SK-N-SH treated with all-trans-retinoic acid at 6 μM for 48 hours (cell line): ENCODE results near the gene PPP1R1B.

Source experiments
- ATAC-seq: fragments of 200-7000 bp; cut with Tn5 transposase; 3 replicates; pipeline ENCODE4 v1.9.1; 2020; ENCODE audit warnings: mild to moderate bottlenecking, moderate library complexity
- BACH2 ChIP-seq: fragments of 250-450 bp; sonication (Bioruptor Pico); IDR thresholded peaks from 2 replicates; pipeline ENCODE4 v1.9.0; 2021; ENCODE audit warnings: mild to moderate bottlenecking, borderline replicate concordance
- CSDC2 ChIP-seq: fragments of 250-450 bp; sonication (Bioruptor Pico); IDR thresholded peaks from 2 replicates; pipeline ENCODE4 v1.5.0; 2020; ENCODE audit warnings: mild to moderate bottlenecking, moderate library complexity
- ESRRG ChIP-seq: fragments of 250-450 bp; sonication (Bioruptor Pico); IDR thresholded peaks from 2 replicates; pipeline ENCODE4 v1.6.1; 2021; ENCODE audit warnings: mild to moderate bottlenecking
- GLIS3 ChIP-seq: fragments of 250-450 bp; sonication (Bioruptor Pico); IDR thresholded peaks from 2 replicates; pipeline ENCODE4 v1.5.0; 2020; ENCODE audit warnings: mild to moderate bottlenecking, moderate library complexity
- ISL1 ChIP-seq: fragments of 250-450 bp; sonication (Bioruptor Pico); IDR thresholded peaks from 2 replicates; pipeline ENCODE4 v2.1.2; 2022; ENCODE audit warnings: mild to moderate bottlenecking, moderate library complexity
- OSR1 ChIP-seq: fragments of 250-450 bp; sonication (Bioruptor Pico); IDR thresholded peaks from 2 replicates; pipeline ENCODE4 v1.8.0; 2022; ENCODE audit warnings: moderate library complexity, mild to moderate bottlenecking, inconsistent platforms
- PPARA ChIP-seq: fragments of 250-450 bp; sonication (Bioruptor Pico); IDR thresholded peaks from 2 replicates; pipeline ENCODE4 v1.5.0; 2020; ENCODE audit warnings: mild to moderate bottlenecking, borderline replicate concordance
- RARB ChIP-seq: fragments of 250-450 bp; sonication (Bioruptor Pico); IDR thresholded peaks from 2 replicates; pipeline ENCODE4 v1.8.0; 2021; ENCODE audit warnings: mild to moderate bottlenecking, moderate library complexity
- SNAI2 ChIP-seq: fragments of 250-450 bp; sonication (Bioruptor Pico); IDR thresholded peaks from 2 replicates; pipeline ENCODE4 v1.5.0; 2020; ENCODE audit warnings: mild to moderate bottlenecking, moderate library complexity
- TOX ChIP-seq: fragments of 250-450 bp; sonication (Bioruptor Pico); IDR thresholded peaks from 2 replicates; pipeline ENCODE4 v1.8.0; 2021; ENCODE audit warnings: mild to moderate bottlenecking, moderate library complexity, borderline replicate concordance
- ZC3H10 ChIP-seq: fragments of 250-450 bp; sonication (Bioruptor Pico); IDR thresholded peaks from 2 replicates; pipeline ENCODE4 v1.5.1; 2021; ENCODE audit warnings: mild to moderate bottlenecking, moderate library complexity
- ZFP3 ChIP-seq: fragments of 250-450 bp; sonication (Bioruptor Pico); IDR thresholded peaks from 2 replicates; pipeline ENCODE4 v1.5.0; 2020; ENCODE audit warnings: mild to moderate bottlenecking, moderate library complexity
- ZFP30 ChIP-seq: fragments of 450-650 bp; formaldehyde crosslinking; IDR thresholded peaks from 2 replicates; pipeline ENCODE4 v1.5.0; 2022; ENCODE audit warnings: mild to moderate bottlenecking, moderate library complexity
- ZNF565 ChIP-seq: fragments of 450-650 bp; formaldehyde crosslinking; conservative IDR thresholded peaks from 2 replicates; pipeline ENCODE4 v1.5.0; 2020; ENCODE audit warnings: low read depth, mild to moderate bottlenecking, moderate library complexity
- ZNF70 ChIP-seq: fragments of 450-650 bp; formaldehyde crosslinking; IDR thresholded peaks from 2 replicates; pipeline ENCODE4 v1.5.0; 2020; ENCODE audit warnings: mild to moderate bottlenecking, moderate library complexity
- ZNF8 ChIP-seq: fragments of 450-650 bp; formaldehyde crosslinking; IDR thresholded peaks from 2 replicates; pipeline ENCODE4 v1.5.0; 2020; ENCODE audit warnings: mild to moderate bottlenecking, moderate library complexity
- TF ChIP-seq, protein P1 (sequence below): fragments of 250-450 bp; sonication (Bioruptor Pico); IDR thresholded peaks from 2 replicates; pipeline ENCODE4 v1.8.0; 2021; ENCODE audit warnings: low read depth, mild to moderate bottlenecking, moderate library complexity, borderline replicate concordance
- TF ChIP-seq, protein P2 (sequence below): fragments of 250-450 bp; sonication (Bioruptor Pico); IDR thresholded peaks from 2 replicates; pipeline ENCODE4 v1.8.0; 2020; ENCODE audit warnings: mild to moderate bottlenecking, moderate library complexity, borderline replicate concordance
- TF ChIP-seq, protein P3 (sequence below): fragments of 250-450 bp; sonication (Bioruptor Pico); IDR thresholded peaks from 2 replicates; pipeline ENCODE4 v1.5.1; 2020; ENCODE audit warnings: low read depth, mild to moderate bottlenecking, moderate library complexity
- TF ChIP-seq, protein P4 (sequence below): fragments of 250-450 bp; sonication (Bioruptor Pico); IDR thresholded peaks from 2 replicates; pipeline ENCODE4 v1.5.0; 2020; ENCODE audit warnings: mild to moderate bottlenecking, moderate library complexity
- TF ChIP-seq, protein P5 (sequence below): fragments of 250-450 bp; sonication (Bioruptor Pico); IDR thresholded peaks from 2 replicates; pipeline ENCODE4 v1.5.1; 2021; ENCODE audit warnings: mild to moderate bottlenecking, moderate library complexity

PPP1R1B gene

DNA sequence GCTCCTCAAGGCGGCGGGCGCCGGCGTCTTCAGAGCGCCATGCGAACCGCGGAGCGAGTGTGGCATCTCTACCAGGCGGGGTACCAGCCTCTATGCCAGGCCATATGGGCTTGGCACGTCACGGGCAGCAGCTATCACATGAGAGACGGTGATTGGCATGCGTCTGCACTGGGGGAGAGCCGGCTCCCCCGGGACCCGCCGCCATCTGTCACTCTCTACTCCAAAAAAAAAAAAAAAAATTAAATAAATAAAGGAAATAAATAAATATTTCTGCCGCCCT is 19.0 kb upstream of the PPP1R1B start, which contains the start of gene NEUROD2 (continued):
- TF ChIP-seq RARB (CRISPR knock-in tag) (no peak), ZNF70 (CRISPR knock-in tag) (no peak), OSR1 (CRISPR knock-in tag) (no peak)
- TF ChIP-seq, protein P1, sequence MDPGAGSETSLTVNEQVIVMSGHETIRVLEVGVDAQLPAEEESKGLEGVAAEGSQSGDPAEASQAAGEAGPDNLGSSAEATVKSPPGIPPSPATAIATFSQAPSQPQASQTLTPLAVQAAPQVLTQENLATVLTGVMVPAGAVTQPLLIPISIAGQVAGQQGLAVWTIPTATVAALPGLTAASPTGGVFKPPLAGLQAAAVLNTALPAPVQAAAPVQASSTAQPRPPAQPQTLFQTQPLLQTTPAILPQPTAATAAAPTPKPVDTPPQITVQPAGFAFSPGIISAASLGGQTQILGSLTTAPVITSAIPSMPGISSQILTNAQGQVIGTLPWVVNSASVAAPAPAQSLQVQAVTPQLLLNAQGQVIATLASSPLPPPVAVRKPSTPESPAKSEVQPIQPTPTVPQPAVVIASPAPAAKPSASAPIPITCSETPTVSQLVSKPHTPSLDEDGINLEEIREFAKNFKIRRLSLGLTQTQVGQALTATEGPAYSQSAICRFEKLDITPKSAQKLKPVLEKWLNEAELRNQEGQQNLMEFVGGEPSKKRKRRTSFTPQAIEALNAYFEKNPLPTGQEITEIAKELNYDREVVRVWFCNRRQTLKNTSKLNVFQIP (CRISPR knock-in tag): no peak
- TF ChIP-seq, all 23 proteins: peak for 0

DNA sequence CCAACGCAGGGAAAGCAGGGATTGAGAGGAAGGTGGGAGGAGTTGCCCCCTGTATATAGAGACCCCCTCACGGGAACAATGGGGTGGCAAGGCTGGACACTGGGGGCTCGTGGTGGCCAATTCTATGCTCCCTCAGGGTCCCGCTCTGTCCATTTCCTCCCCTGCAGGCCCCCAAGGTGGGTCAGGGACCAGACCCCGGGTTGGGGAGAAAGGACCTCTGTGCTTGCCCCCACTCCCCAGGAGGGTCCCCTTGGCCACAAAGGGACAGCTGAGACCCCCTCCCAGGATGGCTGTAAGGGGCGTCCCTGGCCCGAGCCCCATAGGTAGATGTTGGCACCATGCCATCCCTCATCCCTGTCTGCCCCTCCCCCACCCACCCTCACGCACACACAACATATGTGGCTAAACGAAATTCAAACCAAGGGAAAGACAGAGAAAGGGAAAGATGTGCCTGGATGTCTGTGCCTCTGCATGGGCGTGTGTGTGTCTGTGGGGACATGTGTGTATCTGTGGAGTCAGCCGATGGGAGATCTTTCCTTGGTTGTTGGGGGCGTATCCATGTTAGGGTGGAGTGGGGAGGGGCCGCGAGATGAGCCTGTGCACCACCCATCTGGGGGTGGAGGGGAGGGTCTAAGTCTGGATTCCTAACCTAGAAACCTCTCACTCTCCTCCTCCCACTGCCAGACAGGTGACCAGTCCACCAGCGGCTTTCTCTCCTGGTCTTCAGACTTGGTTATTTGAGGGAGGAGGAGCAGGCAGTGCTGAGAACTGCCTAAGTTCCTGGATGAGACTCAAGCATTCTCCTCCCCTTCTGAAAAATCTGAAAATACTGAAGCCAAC is 18.4 kb upstream of the PPP1R1B start:
- TF ChIP-seq, protein P2, sequence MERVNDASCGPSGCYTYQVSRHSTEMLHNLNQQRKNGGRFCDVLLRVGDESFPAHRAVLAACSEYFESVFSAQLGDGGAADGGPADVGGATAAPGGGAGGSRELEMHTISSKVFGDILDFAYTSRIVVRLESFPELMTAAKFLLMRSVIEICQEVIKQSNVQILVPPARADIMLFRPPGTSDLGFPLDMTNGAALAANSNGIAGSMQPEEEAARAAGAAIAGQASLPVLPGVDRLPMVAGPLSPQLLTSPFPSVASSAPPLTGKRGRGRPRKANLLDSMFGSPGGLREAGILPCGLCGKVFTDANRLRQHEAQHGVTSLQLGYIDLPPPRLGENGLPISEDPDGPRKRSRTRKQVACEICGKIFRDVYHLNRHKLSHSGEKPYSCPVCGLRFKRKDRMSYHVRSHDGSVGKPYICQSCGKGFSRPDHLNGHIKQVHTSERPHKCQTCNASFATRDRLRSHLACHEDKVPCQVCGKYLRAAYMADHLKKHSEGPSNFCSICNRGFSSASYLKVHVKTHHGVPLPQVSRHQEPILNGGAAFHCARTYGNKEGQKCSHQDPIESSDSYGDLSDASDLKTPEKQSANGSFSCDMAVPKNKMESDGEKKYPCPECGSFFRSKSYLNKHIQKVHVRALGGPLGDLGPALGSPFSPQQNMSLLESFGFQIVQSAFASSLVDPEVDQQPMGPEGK (CRISPR knock-in tag): no peak
- TF ChIP-seq, protein P1 (CRISPR knock-in tag): no peak
- TF ChIP-seq ESRRG (CRISPR knock-in tag): no peak
- no peak for TF ChIP-seq GLIS3 (CRISPR knock-in tag)
- TF ChIP-seq ISL1: no peak
- TF ChIP-seq OSR1 (CRISPR knock-in tag): no peak
- no peak for TF ChIP-seq TOX (CRISPR knock-in tag)
- TF ChIP-seq ZNF8: no peak
- TF ChIP-seq BACH2 (CRISPR knock-in tag): no peak
- ATAC-seq: no peak

DNA sequence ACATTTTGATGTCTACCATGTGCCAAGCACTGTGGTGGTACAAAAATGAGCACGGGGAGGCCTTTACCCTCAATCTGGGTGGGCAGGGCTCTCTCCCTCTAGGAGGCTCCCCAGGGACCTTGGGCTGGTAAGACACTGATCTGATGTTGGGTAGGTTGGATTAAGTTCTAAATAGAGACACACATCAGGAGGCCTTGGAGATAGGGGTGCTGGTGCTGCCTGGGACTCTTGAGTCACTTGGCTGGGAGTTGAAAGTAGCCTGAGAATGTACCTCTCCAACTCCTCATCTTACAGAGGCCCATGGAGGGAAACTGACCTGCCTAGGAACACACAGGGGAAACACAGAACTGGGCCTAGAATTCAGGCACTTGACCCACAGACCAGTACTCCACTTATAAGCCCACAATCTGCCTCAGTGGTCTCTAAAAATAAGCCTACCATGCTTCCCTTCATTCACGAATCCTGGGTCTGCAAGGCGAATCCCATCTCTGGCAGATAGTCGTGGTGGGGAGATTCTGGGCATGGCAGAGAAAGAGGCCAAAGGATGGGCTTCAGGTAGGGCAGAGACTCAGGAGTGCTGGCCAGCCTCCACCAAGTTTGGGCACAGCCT is 17.2 kb upstream of the PPP1R1B start:
- ATAC-seq: no peak
- no peak for TF ChIP-seq OSR1 (CRISPR knock-in tag)

DNA sequence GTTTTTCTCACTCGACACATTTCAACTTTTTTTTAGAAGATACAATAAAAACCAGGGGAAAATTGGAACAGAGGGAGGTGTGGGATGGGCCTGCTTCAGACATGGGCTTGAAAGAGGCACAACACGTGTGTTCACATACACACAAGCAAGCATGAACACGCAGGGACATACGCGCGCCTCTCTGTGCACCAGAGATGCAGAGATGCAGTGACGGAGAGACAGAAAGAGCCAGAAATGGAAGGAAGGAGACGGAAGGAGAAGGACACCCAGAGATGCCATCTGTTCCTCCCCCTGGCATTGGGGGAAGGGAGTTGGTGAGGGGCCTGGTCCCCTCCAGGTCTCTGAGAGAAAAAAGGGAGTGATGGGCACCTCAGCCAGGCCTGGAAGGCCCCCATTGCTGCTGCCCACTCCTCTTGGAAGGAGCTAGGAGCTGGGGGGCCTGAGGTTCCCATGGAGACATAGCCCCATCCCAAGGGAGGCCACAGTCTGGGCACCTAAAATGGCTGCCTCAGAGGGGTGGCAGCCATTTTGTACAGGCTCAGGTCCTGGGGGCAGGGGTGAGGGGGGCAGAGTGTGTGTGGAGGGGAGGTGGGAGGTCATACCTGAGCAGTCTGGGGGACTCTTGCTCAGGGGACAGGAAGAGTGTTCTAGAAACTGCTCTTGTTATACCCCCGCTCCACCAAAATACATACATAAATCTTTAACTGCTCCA is 15.2 kb upstream of the PPP1R1B start:
- no peak for ATAC-seq
- no peak for TF ChIP-seq OSR1 (CRISPR knock-in tag)
- TF ChIP-seq ZNF70 (CRISPR knock-in tag): no peak
- TF ChIP-seq, protein P3, sequence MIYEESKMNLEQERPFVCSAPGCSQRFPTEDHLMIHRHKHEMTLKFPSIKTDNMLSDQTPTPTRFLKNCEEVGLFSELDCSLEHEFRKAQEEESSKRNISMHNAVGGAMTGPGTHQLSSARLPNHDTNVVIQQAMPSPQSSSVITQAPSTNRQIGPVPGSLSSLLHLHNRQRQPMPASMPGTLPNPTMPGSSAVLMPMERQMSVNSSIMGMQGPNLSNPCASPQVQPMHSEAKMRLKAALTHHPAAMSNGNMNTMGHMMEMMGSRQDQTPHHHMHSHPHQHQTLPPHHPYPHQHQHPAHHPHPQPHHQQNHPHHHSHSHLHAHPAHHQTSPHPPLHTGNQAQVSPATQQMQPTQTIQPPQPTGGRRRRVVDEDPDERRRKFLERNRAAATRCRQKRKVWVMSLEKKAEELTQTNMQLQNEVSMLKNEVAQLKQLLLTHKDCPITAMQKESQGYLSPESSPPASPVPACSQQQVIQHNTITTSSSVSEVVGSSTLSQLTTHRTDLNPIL (CRISPR knock-in tag): no peak
- TF ChIP-seq, protein P4, sequence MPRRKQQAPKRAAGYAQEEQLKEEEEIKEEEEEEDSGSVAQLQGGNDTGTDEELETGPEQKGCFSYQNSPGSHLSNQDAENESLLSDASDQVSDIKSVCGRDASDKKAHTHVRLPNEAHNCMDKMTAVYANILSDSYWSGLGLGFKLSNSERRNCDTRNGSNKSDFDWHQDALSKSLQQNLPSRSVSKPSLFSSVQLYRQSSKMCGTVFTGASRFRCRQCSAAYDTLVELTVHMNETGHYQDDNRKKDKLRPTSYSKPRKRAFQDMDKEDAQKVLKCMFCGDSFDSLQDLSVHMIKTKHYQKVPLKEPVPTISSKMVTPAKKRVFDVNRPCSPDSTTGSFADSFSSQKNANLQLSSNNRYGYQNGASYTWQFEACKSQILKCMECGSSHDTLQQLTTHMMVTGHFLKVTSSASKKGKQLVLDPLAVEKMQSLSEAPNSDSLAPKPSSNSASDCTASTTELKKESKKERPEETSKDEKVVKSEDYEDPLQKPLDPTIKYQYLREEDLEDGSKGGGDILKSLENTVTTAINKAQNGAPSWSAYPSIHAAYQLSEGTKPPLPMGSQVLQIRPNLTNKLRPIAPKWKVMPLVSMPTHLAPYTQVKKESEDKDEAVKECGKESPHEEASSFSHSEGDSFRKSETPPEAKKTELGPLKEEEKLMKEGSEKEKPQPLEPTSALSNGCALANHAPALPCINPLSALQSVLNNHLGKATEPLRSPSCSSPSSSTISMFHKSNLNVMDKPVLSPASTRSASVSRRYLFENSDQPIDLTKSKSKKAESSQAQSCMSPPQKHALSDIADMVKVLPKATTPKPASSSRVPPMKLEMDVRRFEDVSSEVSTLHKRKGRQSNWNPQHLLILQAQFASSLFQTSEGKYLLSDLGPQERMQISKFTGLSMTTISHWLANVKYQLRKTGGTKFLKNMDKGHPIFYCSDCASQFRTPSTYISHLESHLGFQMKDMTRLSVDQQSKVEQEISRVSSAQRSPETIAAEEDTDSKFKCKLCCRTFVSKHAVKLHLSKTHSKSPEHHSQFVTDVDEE (CRISPR knock-in tag): no peak
- no peak for TF ChIP-seq GLIS3 (CRISPR knock-in tag)
- no peak for TF ChIP-seq ZNF565 (CRISPR knock-in tag)
- no peak for TF ChIP-seq PPARA (CRISPR knock-in tag)
- TF ChIP-seq SNAI2: no peak
- TF ChIP-seq, protein P5, sequence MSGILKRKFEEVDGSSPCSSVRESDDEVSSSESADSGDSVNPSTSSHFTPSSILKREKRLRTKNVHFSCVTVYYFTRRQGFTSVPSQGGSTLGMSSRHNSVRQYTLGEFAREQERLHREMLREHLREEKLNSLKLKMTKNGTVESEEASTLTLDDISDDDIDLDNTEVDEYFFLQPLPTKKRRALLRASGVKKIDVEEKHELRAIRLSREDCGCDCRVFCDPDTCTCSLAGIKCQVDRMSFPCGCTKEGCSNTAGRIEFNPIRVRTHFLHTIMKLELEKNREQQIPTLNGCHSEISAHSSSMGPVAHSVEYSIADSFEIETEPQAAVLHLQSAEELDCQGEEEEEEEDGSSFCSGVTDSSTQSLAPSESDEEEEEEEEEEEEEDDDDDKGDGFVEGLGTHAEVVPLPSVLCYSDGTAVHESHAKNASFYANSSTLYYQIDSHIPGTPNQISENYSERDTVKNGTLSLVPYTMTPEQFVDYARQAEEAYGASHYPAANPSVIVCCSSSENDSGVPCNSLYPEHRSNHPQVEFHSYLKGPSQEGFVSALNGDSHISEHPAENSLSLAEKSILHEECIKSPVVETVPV (CRISPR knock-in tag): no peak
- no peak for TF ChIP-seq ZFP3
- TF ChIP-seq CSDC2 (CRISPR knock-in tag): no peak
- no peak for TF ChIP-seq ESRRG (CRISPR knock-in tag)
- TF ChIP-seq ZNF8: no peak
- TF ChIP-seq ISL1: no peak
- TF ChIP-seq ZC3H10 (CRISPR knock-in tag): no peak
- no peak for TF ChIP-seq ZFP30 (CRISPR knock-in tag)
- TF ChIP-seq, protein P2 (CRISPR knock-in tag): no peak
- no peak for TF ChIP-seq BACH2 (CRISPR knock-in tag)
